GM21619 (cell line): Measurements from ENCODE around the gene GPC2.
A peak's percentile ranks its signal among the peaks of the same experiment; 100 is the strongest.
"Not testable (repeated sequence)": the region's sequence is repeated elsewhere in the genome, so short reads cannot be mapped to it uniquely, and the experiment has no call there.

Source experiments
- ATAC-seq: cut with Tn5 transposase; IDR thresholded peaks from one replicate; pipeline ENCODE4 v1.9.1; 2021; ENCODE audit not compliant: unreplicated experiment

The GPC2 gene

GRCh38 chr7:100153708-100154535 is 23.3 kb downstream of the GPC2 start:
- ATAC-seq, result no peak

- no peak for ATAC-seq
Observed at GRCh38 chr7:100152937-100153666, 24.1 kb downstream of the GPC2 start.

- no peak for ATAC-seq
Observed at GRCh38 chr7:100152404-100152803, 24.8 kb downstream of the GPC2 start.

- ATAC-seq, result peak; percentile 98
Observed at GRCh38 chr7:100148559-100149328, 28.4 kb downstream of the GPC2 start, which contains the start of gene LAMTOR4. LAMTOR4 (plus strand) TSS chr7:100148918; CDS start chr7:100148973, 55 bp downstream.

- no peak for ATAC-seq
Observed at GRCh38 chr7:100148225-100148558, 29.0 kb downstream of the GPC2 start.

GRCh38 chr7:100147278-100147677 is 29.9 kb downstream of the GPC2 start:
- ATAC-seq, result no peak

GRCh38 chr7:100146350-100146749 is 30.8 kb downstream of the GPC2 start:
- not testable (repeated sequence) for ATAC-seq

GRCh38 chr7:100142461-100142860 is 34.7 kb downstream of the GPC2 start:
- ATAC-seq, result no peak

GRCh38 chr7:100141555-100141949 is 35.6 kb downstream of the GPC2 start:
- no peak for ATAC-seq

- no peak for ATAC-seq
Observed at GRCh38 chr7:100137851-100138760, 39.1 kb downstream of the GPC2 start.

- ATAC-seq, result peak; percentile 69
Observed at GRCh38 chr7:100132697-100133151, 44.5 kb downstream of the GPC2 start.

GRCh38 chr7:100132126-100132525 is 45.1 kb downstream of the GPC2 start:
- ATAC-seq, result no peak

GRCh38 chr7:100130608-100131453 is 46.4 kb downstream of the GPC2 start:
- ATAC-seq, result no peak

GRCh38 chr7:100130220-100130607 is 47.0 kb downstream of the GPC2 start:
- not testable (repeated sequence) for ATAC-seq

- ATAC-seq, result no peak
Observed at GRCh38 chr7:100128637-100128963, 48.6 kb downstream of the GPC2 start.

GRCh38 chr7:100127866-100128636 is 49.1 kb downstream of the GPC2 start:
- ATAC-seq, result no peak

GRCh38 chr7:100126931-100127865 is 50.0 kb downstream of the GPC2 start, which contains the start of gene MBLAC1:
MBLAC1 (plus strand) TSS chr7:100126967; CDS start chr7:100127396, 429 bp downstream.
- ATAC-seq, result peak; percentile 58
